Medulla oblongata (tissue), 1 donor: ENCODE measurements around the gene ATXN2.

Source experiments
- DNase-seq: peaks from one replicate; pipeline ENCODE4 v3.0.0-alpha.2; 2015; ENCODE audit errors: extremely low spot score

Gene ATXN2

DNA sequence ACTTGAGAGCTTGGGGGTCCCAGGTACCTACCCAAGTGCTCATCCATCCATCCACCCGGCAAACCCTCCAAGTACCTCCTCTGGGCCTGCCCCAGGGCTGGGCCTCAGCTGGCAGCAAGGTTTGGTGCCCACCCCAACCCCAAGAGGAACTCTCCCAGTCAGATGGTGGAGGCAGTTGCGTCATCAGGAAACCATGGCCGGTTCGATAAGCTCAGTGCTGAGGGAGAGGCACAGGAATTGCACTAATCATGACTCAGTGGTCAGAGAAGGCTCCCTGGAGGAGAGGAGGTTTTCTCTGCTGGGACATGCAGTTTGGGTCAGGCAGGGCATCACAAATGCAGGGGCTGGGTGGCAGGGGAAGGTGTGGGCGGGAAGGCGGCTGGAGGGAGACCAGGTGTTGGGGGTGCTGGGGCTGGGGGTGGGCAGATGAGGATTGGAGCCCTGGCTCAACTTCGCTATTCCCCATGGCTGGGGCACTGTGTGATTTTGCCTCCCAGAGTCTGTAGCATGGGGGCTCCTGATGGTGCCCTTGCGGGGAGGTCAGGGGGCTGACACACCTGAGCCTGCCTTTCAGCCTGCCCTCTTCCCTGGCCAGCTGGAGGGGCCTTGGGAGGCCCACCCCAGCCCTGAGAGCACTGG lies 161.2 kb downstream of the ATXN2 start:
- DNase-seq: peak; percentile 65

- no peak for DNase-seq
Observed at GRCh38 chr12:111436811-111437210, 162.3 kb downstream of the ATXN2 start.

DNA sequence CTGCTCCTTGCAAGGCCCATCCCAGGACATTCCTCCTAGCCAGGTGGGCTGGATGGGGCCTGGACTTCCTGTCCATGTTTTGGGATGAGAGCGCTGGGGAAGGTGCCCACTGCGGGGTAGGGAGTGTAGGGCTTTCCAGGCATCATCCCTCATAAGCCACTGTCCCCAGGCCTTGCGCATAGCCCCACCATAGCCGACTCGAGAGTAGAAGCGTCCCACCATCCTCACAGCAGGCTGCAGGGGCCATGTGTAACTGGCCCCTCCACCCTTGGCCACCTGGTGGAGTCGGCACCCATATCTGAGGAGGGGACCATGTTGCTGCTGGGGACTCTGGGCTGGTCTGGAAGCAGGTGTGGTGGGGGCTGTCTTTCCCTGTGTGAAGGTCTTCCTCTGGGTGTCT lies 162.8 kb downstream of the ATXN2 start:
- no peak for DNase-seq

DNA sequence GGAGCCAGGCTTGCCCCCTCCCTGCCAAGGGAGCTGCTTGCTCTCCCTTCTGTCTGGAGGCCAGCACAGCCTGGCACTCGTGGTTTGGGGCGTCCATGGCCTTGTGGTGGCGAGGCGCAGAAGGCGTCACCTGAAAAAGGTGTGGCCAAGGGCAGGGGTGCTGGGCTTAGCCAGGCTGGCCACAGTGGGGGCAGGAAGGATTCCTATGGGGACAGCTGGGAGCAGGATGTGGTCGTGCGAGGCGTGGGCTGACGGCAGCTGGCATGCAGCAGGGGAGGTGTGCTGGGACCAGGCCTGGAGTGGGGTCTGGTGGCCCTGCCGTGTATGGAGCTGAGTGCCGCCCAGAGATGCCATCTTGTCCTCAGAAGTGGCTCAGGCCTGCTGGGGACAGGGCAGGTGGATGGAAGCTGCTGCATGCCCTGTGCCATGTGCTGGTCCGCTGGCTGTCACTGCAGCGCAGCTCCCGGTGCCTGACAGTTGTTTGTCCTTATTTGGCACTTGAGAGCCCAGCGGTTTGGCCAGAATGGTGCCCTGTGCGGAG lies 163.4 kb downstream of the ATXN2 start:
- DNase-seq: no peak

DNA sequence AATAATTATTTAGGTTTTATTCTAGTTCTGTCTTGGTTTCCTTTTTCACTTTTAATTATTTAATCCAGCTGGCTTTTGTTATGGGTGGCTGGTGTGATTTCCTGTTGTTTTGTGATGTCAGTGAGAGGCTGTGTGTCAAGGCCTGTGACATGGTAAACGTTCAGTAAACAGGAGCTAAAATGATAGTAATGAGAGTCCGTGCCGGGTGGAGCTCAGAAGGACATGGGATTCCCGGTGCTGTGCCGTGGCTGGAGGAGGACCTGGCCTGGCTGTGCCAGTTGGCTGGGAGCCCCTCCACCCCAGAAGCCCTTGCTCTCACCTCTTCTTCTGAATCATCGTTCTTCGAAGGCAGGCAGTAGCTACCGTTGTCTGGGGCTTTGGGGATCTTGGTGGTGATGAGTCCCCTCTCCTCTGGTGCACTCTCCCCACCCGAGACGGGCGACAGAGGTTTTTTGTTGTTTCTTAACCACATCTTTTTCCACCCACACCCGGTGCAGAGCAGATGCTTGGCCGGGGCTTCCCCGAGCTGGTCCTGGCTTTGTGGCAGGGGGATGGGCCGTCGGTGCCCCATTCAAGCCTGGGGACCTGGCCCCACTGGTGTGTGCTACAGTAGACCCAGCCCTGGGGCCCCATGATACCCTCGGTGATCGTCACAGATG lies 164.3 kb downstream of the ATXN2 start:
- no peak for DNase-seq

DNA sequence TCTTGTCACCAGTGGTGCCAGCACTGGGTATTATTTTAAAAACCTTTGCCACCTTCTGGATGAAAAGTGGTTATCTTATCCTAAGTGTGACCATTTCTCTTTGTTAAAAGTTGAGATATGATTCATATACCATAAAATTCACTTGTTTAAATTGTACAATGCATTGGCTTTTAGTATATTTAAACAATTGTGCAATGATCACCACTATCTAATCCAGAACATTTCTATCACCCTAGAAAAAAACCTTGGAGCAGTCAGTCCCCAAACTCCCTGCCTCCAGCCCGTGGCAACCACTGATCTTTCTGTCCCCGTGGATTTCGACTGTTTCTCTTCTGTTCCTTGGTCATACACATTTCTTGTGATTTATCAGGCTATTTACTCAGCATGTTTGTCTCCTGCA lies 165.1 kb downstream of the ATXN2 start:
- DNase-seq: no peak

- DNase-seq: no peak
Observed at GRCh38 chr12:111431772-111432171, 167.3 kb downstream of the ATXN2 start.

GRCh38 chr12:111430433-111431353 lies 168.4 kb downstream of the ATXN2 start:
- DNase-seq: no peak

- DNase-seq: no peak
Observed at GRCh38 chr12:111429828-111430432, 169.2 kb downstream of the ATXN2 start.

DNA sequence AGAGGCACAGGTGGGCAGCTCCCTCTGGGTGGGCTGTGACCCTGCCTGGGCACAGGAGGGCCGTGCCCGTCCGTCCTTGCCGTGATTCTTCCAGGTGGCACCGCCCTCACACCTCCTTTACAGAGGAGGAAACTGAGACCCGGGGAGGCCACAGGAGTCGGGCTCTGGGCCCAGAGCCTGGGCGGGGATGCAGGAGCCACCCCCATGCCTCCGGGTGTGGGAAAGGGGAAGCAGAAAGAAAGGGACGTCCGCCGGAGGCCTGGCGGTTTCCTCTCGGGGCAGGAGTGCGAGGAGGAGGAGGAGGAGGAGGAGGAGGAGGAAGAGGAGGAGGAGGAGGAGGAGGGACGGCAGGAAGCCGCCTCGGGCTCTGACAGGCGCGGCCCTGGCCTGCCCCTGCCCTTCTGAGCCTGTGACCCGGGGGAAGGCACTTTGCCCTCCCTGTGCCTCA lies 170.4 kb downstream of the ATXN2 start:
- peak; percentile 61 for DNase-seq

- DNase-seq: no peak
Observed at GRCh38 chr12:111428081-111428727, 170.9 kb downstream of the ATXN2 start.

- no peak for DNase-seq
Observed at GRCh38 chr12:111427417-111428074, 171.6 kb downstream of the ATXN2 start.

DNA sequence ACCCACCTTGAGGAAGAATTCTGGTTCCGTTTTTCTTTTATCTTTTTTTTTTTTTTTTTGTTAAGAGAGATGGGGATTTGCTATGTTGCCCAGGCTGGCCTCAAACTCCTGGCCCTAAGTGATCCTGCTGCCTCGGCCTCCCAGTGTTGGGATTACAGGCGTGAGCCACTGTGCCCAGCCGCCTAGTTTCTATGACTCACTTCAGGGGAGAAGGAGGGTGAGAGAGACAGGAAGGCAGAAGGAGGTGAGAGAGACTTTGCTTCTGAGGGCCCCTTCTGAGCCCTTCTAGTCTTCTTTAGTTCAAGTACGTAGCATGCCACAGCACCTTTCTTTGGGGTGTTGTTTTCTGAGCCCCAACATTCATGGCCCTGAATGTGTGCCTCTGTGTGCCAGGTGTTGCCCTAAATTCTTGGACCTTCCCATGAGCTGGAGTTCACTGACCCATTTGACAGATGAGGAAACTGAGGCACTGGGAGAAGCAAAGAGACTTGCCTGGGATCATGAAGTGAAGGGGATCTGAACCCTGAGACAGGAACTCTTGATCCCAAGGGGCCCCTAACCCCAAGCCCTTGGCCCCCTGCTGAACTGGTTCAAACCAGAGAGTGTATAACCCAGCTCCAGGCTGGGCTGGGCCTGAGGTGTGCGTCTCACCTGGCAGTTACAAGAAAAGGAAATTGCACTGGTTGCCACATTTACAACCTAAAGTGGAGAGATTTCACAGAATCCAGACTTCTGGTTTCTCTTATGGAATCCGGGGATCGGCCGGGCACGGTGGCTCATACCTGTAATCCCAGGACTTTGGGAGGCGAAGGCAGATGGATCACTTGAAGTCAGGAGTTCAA lies 172.6 kb downstream of the ATXN2 start:
- no peak for DNase-seq

DNA sequence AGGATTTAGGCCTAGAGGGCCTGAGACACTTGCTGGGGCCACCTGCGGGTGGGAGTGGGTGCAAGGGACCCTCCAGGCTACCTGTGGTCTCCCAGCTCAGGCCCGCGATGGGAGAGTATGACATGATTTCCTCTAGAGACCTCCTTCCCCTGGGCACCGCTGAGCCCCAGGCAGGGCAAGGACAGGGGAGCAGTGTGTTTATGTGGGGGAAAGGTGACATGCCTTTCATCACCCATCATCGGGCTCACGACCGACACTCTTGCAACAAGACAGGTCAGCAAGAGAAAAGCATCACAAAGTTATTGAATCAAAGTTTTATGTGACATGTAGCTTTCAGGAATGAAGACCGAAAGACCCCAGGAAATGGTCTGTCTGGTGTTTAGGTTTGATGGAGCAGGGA lies 173.5 kb downstream of the ATXN2 start:
- no peak for DNase-seq

- no peak for DNase-seq
Observed at GRCh38 chr12:111424793-111425251, 174.3 kb downstream of the ATXN2 start.

- no peak for DNase-seq
Observed at GRCh38 chr12:111424189-111424792, 174.8 kb downstream of the ATXN2 start.

- DNase-seq: no peak
Observed at GRCh38 chr12:111420494-111420893, 178.6 kb downstream of the ATXN2 start.

GRCh38 chr12:111419784-111420183 lies 179.3 kb downstream of the ATXN2 start:
- DNase-seq: no peak

DNA sequence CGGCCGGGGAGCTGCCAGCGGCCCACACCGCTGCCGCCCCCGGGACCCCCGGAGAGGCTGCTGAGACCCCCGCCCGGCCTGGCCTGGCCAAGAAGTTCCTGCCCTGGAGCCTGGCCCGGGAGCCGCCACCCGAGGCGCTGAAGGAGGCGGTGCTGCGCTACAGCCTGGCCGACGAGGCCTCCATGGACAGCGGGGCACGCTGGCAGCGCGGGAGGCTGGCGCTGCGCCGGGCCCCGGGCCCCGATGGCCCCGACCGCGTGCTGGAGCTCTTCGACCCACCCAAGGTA lies 180.6 kb downstream of the ATXN2 start:
- DNase-seq: no peak
